ENCODE data around the gene TNNC1.

GRCh38 chr3:52479037-52479876 is 25.4 kb upstream of the TNNC1 start:
- TF ChIP-seq PAX5 (IDR thresholded peaks at IDR 0.05; ENCODE audit: insufficient read depth, low read length, severe bottlenecking): no peak
- no peak for TF ChIP-seq POLR2A (IDR thresholded peaks at IDR 0.05; ENCODE audit: low read depth, low read length)
- TF ChIP-seq TAF1 (IDR thresholded peaks at IDR 0.05; ENCODE audit: low read depth, low read length): no peak
- no peak for TF ChIP-seq POLR2AphosphoS5 (IDR thresholded peaks at IDR 0.05; ENCODE audit: low read depth, low read length)
- TF ChIP-seq SPI1 (IDR thresholded peaks at IDR 0.05; ENCODE audit: low read depth, low read length): no peak
